Keratinocyte (primary cell): ENCODE measurements around the gene PLPP3. TPM values are rescaled to one million over a fixed set of nuclear protein-coding genes. Genes with fewer than 3 reads are reported as not detected.

Experiments
- DNase-seq: peaks from one replicate; pipeline ENCODE4 v3.0.0-alpha.2; 2011; ENCODE audit warnings: low read depth, missing footprints, low spot score
- FAIRE-seq: peaks from 2 replicates; lab custom pipeline; 2011; peaks lifted over from hg19 to GRCh38; lab: Jason Lieb, UNC
- H2AFZ ChIP-seq: 2 replicates; pipeline ENCODE4 v1.6.0; 2012; ENCODE audit warnings: low read length, control low read depth, inconsistent platforms; ENCODE audit not compliant: control insufficient read depth
- H3K27ac ChIP-seq: 2 replicates; pipeline ENCODE4 v1.5.1; 2011; ENCODE audit warnings: low read length; ENCODE audit not compliant: control insufficient read depth, insufficient read depth
- H3K27me3 ChIP-seq: 3 replicates; pipeline ENCODE4 v1.6.0; 2011; ENCODE audit warnings: low read length; ENCODE audit not compliant: control insufficient read depth, insufficient read depth; ENCODE audit errors: extremely low read depth
- H3K36me3 ChIP-seq, 2 experiments: 2 replicates in 1 of 2; 3 replicates in 1 of 2; pipeline ENCODE4 v1.5.1; 2011; ENCODE audit warnings: low read length in 2 of 2, mild to moderate bottlenecking in 1 of 2; ENCODE audit not compliant: control insufficient read depth in 2 of 2, insufficient read depth in 2 of 2; ENCODE audit errors: extremely low read depth in 1 of 2
- H3K4me1 ChIP-seq: 3 replicates; pipeline ENCODE4 v1.5.1; 2011; ENCODE audit warnings: low read length; ENCODE audit not compliant: control insufficient read depth, insufficient read depth; ENCODE audit errors: extremely low read depth
- H3K4me2 ChIP-seq: 3 replicates; pipeline ENCODE4 v1.6.0; 2011; ENCODE audit warnings: low read depth, low read length; ENCODE audit not compliant: control insufficient read depth, insufficient read depth; ENCODE audit errors: extremely low read depth
- H3K4me3 ChIP-seq, 3 experiments: fragments of 200-600 bp in 1 of 3; sonication (generic) in 1 of 3; 2 replicates in 2 of 3; 3 replicates in 1 of 3; pipeline ENCODE4 v1.5.1; 2011 to 2016; ENCODE audit warnings: low read length in 3 of 3, mild to moderate bottlenecking in 3 of 3, control low read depth in 2 of 3, inconsistent platforms in 1 of 3, low read depth in 1 of 3, mixed read lengths in 1 of 3, mixed run types in 1 of 3, moderate library complexity in 1 of 3; ENCODE audit not compliant: control insufficient read depth in 2 of 3, insufficient read depth in 2 of 3; ENCODE audit errors: extremely low read depth in 1 of 3
- H3K79me2 ChIP-seq: 2 replicates; pipeline ENCODE4 v1.6.0; 2012; ENCODE audit warnings: low read length; ENCODE audit not compliant: control insufficient read depth, insufficient read depth
- H3K9ac ChIP-seq: 3 replicates; pipeline ENCODE4 v1.6.0; 2011; ENCODE audit warnings: low read length; ENCODE audit not compliant: control insufficient read depth, insufficient read depth; ENCODE audit errors: extremely low read depth
- H3K9me1 ChIP-seq: 3 replicates; pipeline ENCODE4 v1.6.0; 2011; ENCODE audit warnings: low read length; ENCODE audit not compliant: control insufficient read depth, insufficient read depth; ENCODE audit errors: extremely low read depth
- H3K9me3 ChIP-seq: 2 replicates; pipeline ENCODE4 v1.5.1; 2012; ENCODE audit warnings: low read depth, low read length; ENCODE audit not compliant: control insufficient read depth
- H4K20me1 ChIP-seq: 3 replicates; pipeline ENCODE4 v1.6.0; 2011; ENCODE audit warnings: low read length; ENCODE audit not compliant: control insufficient read depth, insufficient read depth; ENCODE audit errors: extremely low read depth
- CTCF ChIP-seq, 3 experiments: IDR thresholded peaks in 1 of 3; conservative IDR thresholded peaks in 1 of 3; optimal IDR thresholded peaks in 1 of 3; 2 replicates in 2 of 3; 3 replicates in 1 of 3; pipeline versions ENCODE3 to v1.5.1; 2011; ENCODE audit warnings: low read length in 3 of 3, mild to moderate bottlenecking in 3 of 3, moderate library complexity in 2 of 3, control low read depth in 1 of 3, inconsistent platforms in 1 of 3; ENCODE audit not compliant: insufficient read depth in 2 of 3; ENCODE audit errors: extremely low read depth in 1 of 3
- EZH2 ChIP-seq: IDR thresholded peaks from one replicate; pipeline ENCODE4 v1.6.1; 2012; ENCODE audit warnings: inconsistent platforms, mild to moderate bottlenecking, low read length, moderate library complexity
- dilution Hi-C: fragments of 300-500 bp; cut with MboI; formaldehyde crosslinking; loops from one replicate; pipeline ENCODE4 v1.7.0; 2020; ENCODE audit warnings: low sequenced_read_pairs; ENCODE audit not compliant: extremely low pct_ligation_motif_present
- polyA plus RNA-seq, 5 experiments: library from polyadenylated mRNA; depleted of rRNA in 3 of 5; stranded (reverse) in 3 of 5; stranded (forward) in 1 of 5; unstranded in 1 of 5; fragments of >200 nt; gene quantifications; 1 replicate in 1 of 5; 2 replicates in 3 of 5; 3 replicates in 1 of 5; pipeline versions ENCODE4 v1.2.1 to v1.2.3, GENCODE V29; 2011 to 2012; ENCODE audit warnings: missing spikeins in 2 of 5, low read depth in 1 of 5, low replicate concordance in 1 of 5

The PLPP3 gene
- polyA plus RNA-seq, 1 donor (not counting 4 experiments of a cell fraction or from before 2014, with no cell fraction given), result 4.0 TPM

- Histone ChIP-seq H3K9ac (no peak overlapping the region), H3K4me1 (no peaks in the 10 kb centered on the region), H3K36me3 (no peaks in the 10 kb centered on the region), H4K20me1 (no peaks in the 10 kb centered on the region), H2AFZ (no peak overlapping the region), H3K27ac (no peak overlapping the region), H3K4me2 (no peak overlapping the region), H3K27me3 (no peaks in the 10 kb centered on the region), H3K9me1 (no peaks in the 10 kb centered on the region), H3K79me2 (no peaks in the 10 kb centered on the region), H3K4me3 (no peak overlapping the region), H3K9me3 (no peaks in the 10 kb centered on the region)
- no peak for TF ChIP-seq CTCF (optimal IDR thresholded peaks at IDR 0.05 in 1 of 3, IDR thresholded peaks at IDR 0.05 in 1 of 3, conservative IDR thresholded peaks at IDR 0.05 in 1 of 3; ENCODE audit: extremely low read depth in 1 of 3, insufficient read depth in 2 of 3, low read length in 3 of 3)
- no peak for TF ChIP-seq EZH2
- dilution Hi-C loops, result no loop called here
- FAIRE-seq (no peak), DNase-seq (no peak)
These were observed 9.7 kb downstream of the PLPP3 start for GRCh38 chr1:56569661-56570060.

GRCh38 chr1:56566994-56567393 lies 12.4 kb downstream of the PLPP3 start:
- dilution Hi-C loops, result no loop called here
- Histone ChIP-seq H3K4me3 (no peak overlapping the region), H3K9me1 (no peaks in the 10 kb centered on the region), H4K20me1 (no peaks in the 10 kb centered on the region), H2AFZ (no peak overlapping the region), H3K9ac (no peak overlapping the region), H3K36me3 (no peaks in the 10 kb centered on the region), H3K9me3 (no peaks in the 10 kb centered on the region), H3K4me1 (no peaks in the 10 kb centered on the region), H3K4me2 (no peak overlapping the region), H3K27ac (no peak overlapping the region), H3K79me2 (no peaks in the 10 kb centered on the region), H3K27me3 (no peaks in the 10 kb centered on the region)
- TF ChIP-seq CTCF (optimal IDR thresholded peaks at IDR 0.05 in 1 of 3, IDR thresholded peaks at IDR 0.05 in 1 of 3, conservative IDR thresholded peaks at IDR 0.05 in 1 of 3; ENCODE audit: extremely low read depth in 1 of 3, insufficient read depth in 2 of 3, low read length in 3 of 3) (no peak), EZH2 (no peak)
- FAIRE-seq (no peak), DNase-seq (no peak)
